Measurements from ENCODE around the gene LAGE3. TPM values are rescaled to one million over a fixed set of nuclear protein-coding genes. Genes with fewer than 3 reads are reported as not detected.
"Not testable (repeated sequence)": the region's sequence is repeated elsewhere in the genome, so short reads cannot be mapped to it uniquely, and the experiment has no call there.

The LAGE3 gene
- total RNA-seq, 1 donor from 2014 or later: 14.7 TPM

DNA sequence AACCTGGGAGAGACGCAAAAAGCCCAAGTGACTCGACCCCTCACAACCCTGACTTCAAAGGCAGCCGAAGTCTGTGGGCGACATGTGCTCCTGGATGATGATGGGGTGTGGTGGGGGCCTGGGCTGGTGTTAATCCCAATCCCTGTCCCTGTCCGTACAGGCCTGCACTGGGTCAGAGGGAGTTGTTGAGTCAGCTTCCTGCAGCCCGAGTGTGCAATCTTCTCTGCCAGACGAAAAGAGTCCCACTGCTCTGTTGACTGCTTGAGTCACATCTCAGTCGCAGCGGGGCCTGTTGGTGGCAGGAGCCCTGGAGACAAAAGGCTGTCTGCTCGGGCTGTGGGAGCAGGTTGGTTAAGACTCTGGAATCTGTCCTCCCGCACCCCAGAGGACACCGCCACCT is 26.7 kb upstream of the LAGE3 start:
- FAIRE-seq: no peak
- H3K36me3 ChIP-seq (ENCODE audit: control insufficient read depth, insufficient read depth, low read length): peaks cover 3% of the 10 kb centered on the region
- no peaks in the 10 kb centered on the region for H3K27me3 ChIP-seq (ENCODE audit: control insufficient read depth, insufficient read depth, low read length)
- DNase-seq (ENCODE audit: low read depth): peak; percentile 67
- TF ChIP-seq, protein P1, sequence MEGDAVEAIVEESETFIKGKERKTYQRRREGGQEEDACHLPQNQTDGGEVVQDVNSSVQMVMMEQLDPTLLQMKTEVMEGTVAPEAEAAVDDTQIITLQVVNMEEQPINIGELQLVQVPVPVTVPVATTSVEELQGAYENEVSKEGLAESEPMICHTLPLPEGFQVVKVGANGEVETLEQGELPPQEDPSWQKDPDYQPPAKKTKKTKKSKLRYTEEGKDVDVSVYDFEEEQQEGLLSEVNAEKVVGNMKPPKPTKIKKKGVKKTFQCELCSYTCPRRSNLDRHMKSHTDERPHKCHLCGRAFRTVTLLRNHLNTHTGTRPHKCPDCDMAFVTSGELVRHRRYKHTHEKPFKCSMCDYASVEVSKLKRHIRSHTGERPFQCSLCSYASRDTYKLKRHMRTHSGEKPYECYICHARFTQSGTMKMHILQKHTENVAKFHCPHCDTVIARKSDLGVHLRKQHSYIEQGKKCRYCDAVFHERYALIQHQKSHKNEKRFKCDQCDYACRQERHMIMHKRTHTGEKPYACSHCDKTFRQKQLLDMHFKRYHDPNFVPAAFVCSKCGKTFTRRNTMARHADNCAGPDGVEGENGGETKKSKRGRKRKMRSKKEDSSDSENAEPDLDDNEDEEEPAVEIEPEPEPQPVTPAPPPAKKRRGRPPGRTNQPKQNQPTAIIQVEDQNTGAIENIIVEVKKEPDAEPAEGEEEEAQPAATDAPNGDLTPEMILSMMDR (IDR thresholded peaks at IDR 0.05; ENCODE audit: insufficient read depth, low read length, severe bottlenecking): no peak
- H3K4me3 ChIP-seq (ENCODE audit: low read depth, low read length): no peak overlapping the region

DNA sequence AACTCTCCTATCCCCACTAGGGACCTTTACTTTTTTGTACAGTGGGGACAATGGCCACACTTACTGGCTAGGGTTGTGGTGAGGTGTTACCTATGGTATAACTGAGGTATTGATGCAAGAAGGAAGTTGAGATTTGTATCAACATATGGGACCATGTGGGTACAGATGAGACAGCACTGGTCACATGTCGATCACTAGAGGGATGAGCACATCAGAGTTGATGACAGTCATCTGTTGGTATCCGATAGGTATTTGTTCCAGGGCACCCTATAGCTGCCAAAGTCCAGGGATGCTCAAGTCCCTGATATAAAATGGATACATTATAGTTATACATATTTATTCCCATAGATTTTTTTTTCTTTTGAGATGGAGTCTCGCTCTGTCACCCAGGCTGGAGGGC is 23.9 kb upstream of the LAGE3 start:
- no peak for FAIRE-seq
- H3K36me3 ChIP-seq (ENCODE audit: control insufficient read depth, insufficient read depth, low read length): no peaks in the 10 kb centered on the region
- H3K4me3 ChIP-seq (ENCODE audit: low read depth, low read length): no peak overlapping the region
- DNase-seq (ENCODE audit: low read depth): no peak
- TF ChIP-seq, protein P1 (IDR thresholded peaks at IDR 0.05; ENCODE audit: insufficient read depth, low read length, severe bottlenecking): no peak
- H3K27me3 ChIP-seq (ENCODE audit: control insufficient read depth, insufficient read depth, low read length): no peaks in the 10 kb centered on the region

DNA sequence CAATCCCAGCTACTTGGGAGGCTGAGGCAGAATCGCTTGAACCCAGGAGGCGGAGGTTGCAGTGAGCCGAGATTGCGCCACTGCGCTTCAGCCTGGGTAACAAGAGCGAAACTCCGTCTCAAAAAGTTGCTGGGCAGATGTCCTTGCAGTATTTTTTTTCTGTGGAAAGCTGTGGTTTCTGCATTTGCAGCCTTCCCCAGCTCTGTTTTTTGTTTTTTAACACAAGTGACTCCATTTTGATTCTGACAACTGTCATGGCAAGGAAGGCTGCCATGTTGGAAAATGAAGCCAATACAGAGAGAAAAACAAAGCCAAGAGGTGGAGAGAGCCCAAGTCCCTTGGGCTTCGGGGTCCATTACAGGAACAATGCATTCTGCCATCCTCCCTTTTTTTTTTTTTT is 23.0 kb upstream of the LAGE3 start:
- H3K4me3 ChIP-seq (ENCODE audit: low read depth, low read length): no peak overlapping the region
- TF ChIP-seq, protein P1 (IDR thresholded peaks at IDR 0.05; ENCODE audit: insufficient read depth, low read length, severe bottlenecking): no peak
- H3K36me3 ChIP-seq (ENCODE audit: control insufficient read depth, insufficient read depth, low read length): no peaks in the 10 kb centered on the region
- FAIRE-seq (no peak), DNase-seq (ENCODE audit: low read depth) (no peak)
- no peaks in the 10 kb centered on the region for H3K27me3 ChIP-seq (ENCODE audit: control insufficient read depth, insufficient read depth, low read length)

DNA sequence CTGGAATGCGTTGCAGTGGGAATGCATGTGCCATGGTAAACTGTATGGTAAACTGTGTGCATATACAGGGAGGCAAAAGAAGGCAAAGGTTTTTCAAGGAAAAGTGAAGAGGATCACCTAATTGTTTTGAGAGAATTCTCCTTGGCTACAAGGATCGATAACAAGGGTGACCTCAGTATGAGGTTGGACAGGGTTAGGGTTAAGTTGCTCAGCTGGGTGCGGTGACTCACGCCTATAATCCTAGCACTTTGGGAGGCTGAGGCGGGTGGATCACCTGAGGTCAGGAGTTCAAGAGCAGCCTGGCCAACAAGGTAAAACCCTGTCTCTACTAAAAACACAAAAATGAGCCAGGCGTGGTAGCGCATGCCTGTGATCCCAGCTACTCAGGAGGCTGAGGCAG is 22.3 kb upstream of the LAGE3 start:
- H3K36me3 ChIP-seq (ENCODE audit: control insufficient read depth, insufficient read depth, low read length); FAIRE-seq; DNase-seq (ENCODE audit: low read depth); H3K27me3 ChIP-seq (ENCODE audit: control insufficient read depth, insufficient read depth, low read length); H3K4me3 ChIP-seq (ENCODE audit: low read depth, low read length): not testable (repeated sequence)

DNA sequence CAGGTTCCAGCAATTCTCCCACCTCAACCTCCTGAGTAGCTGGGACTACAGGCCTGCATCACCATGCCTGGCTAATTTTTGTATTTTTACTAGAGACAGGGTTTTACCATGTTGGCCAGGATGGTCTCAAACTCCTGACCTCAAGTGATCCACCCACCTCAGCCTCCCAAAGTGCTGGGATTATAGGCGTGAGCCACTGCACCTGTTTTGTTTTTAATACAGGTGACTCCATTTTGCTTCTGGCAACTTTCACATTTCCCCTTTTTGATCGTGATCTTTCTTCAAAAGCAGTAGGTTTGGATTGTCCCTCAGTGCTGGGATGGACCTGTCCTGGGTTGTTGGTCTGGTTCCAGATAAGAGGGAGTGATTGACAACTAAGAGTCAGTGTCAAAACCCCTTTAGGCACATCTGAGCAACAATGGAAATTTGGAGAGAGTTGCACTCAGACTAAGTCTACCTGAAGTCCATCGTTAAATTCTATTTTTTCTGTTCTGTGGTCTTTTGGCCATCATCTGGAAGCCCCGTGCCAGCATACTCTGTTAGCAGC is 17.6 kb upstream of the LAGE3 start:
- not testable (repeated sequence) for DNase-seq (ENCODE audit: low read depth); H3K36me3 ChIP-seq (ENCODE audit: control insufficient read depth, insufficient read depth, low read length); FAIRE-seq

DNA sequence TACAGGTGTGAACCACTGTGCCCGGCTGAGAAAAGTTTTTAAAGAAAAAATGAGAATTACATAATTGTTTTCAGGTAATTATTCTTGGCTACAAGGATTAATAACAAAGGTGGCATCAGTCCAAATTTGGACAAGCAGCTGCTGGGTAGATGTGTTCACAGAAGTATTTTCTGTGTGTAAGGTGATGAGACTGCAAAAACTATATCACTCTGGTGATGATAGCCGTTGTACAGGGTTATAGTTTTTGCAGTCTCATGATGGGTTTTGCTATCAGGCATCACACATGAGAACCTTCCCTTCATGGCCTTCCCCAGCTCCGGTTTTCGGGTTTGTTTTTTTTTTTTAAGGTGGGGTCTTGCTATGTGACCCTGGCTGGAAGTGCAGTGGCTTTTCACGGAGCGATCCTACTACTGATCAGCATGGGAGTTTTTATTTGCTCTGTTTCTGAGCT is 16.4 kb upstream of the LAGE3 start:
- TF ChIP-seq, protein P1 (IDR thresholded peaks at IDR 0.05; ENCODE audit: insufficient read depth, low read length, severe bottlenecking): no peak
- no peak overlapping the region for H3K4me3 ChIP-seq (ENCODE audit: low read depth, low read length)
- no peak for DNase-seq (ENCODE audit: low read depth)
- H3K36me3 ChIP-seq (ENCODE audit: control insufficient read depth, insufficient read depth, low read length): no peaks in the 10 kb centered on the region
- no peaks in the 10 kb centered on the region for H3K27me3 ChIP-seq (ENCODE audit: control insufficient read depth, insufficient read depth, low read length)
- no peak for FAIRE-seq

More for the DNA sequence above, 17.6 kb upstream of the LAGE3 start:
- H3K27me3 ChIP-seq (ENCODE audit: control insufficient read depth, insufficient read depth, low read length); H3K4me3 ChIP-seq (ENCODE audit: low read depth, low read length): not testable (repeated sequence)

DNA sequence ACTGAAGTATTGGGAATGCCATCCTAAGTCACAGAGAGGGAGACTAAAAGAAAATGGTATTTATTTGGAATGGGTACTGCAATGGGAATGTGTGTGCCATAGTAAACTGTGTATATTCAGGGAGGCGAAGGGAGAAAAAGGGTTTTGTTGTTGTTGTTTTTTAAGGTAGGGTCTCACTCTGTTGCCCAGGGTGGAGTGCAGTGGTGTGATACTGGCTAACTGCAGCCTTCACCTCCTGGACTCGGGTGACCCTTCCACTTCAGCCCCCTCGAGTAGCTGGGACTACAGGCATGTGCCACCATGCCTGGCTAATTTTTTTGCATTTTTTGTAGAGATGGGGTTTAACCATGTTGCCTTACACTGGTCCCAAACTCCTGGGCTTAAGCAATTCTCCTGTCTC is 15.6 kb upstream of the LAGE3 start:
- no peaks in the 10 kb centered on the region for H3K27me3 ChIP-seq (ENCODE audit: control insufficient read depth, insufficient read depth, low read length)
- FAIRE-seq (no peak), DNase-seq (ENCODE audit: low read depth) (no peak)
- H3K4me3 ChIP-seq (ENCODE audit: low read depth, low read length): no peak overlapping the region
- H3K36me3 ChIP-seq (ENCODE audit: control insufficient read depth, insufficient read depth, low read length): no peaks in the 10 kb centered on the region
- TF ChIP-seq, protein P1 (IDR thresholded peaks at IDR 0.05; ENCODE audit: insufficient read depth, low read length, severe bottlenecking): no peak

All from bronchial epithelial cell (primary cell).